MV-4-11 (cell line): ENCODE results near the gene SPRR2F.
"Not testable (repeated sequence)": the region's sequence is repeated elsewhere in the genome, so short reads cannot be mapped to it uniquely, and the experiment has no call there.

ENCODE experiments used
- DNase-seq: peaks from one replicate; lab custom pipeline; 2025; lab: John Stamatoyannopoulos, UW

The SPRR2F gene

GRCh38 chr1:153113416-153113815 is at the start of gene SPRR2F:
Gene SPRR2F, minus strand, starts transcription at chr1:153113516. Its CDS starts 783 bp downstream, at chr1:153112733.
- DNase-seq = no peak

GRCh38 chr1:153155541-153155940 is 42.2 kb upstream of the SPRR2F start:
- DNase-seq = no peak

- no peak for DNase-seq
Measured at GRCh38 chr1:153152481-153152880, 39.2 kb upstream of the SPRR2F start.

GRCh38 chr1:153150846-153151245 is 37.5 kb upstream of the SPRR2F start, which contains the start of gene SPRR2G:
Gene SPRR2G, minus strand, starts transcription at chr1:153150890. Its CDS starts 780 bp downstream, at chr1:153150110.
- no peak for DNase-seq

- no peak for DNase-seq
Measured at GRCh38 chr1:153141377-153141776, 28.1 kb upstream of the SPRR2F start.

GRCh38 chr1:153140484-153140883 is 27.2 kb upstream of the SPRR2F start:
- DNase-seq = no peak

- DNase-seq = no peak
Measured at GRCh38 chr1:153133743-153134142, 20.4 kb upstream of the SPRR2F start.

- DNase-seq = no peak
Measured at GRCh38 chr1:153133267-153133666, 20.0 kb upstream of the SPRR2F start.

GRCh38 chr1:153128688-153129087 is 15.4 kb upstream of the SPRR2F start:
- not testable (repeated sequence) for DNase-seq

- no peak for DNase-seq
Measured at GRCh38 chr1:153127296-153127695, 14.0 kb upstream of the SPRR2F start.

GRCh38 chr1:153125536-153125935 is 12.2 kb upstream of the SPRR2F start:
- DNase-seq = no peak

GRCh38 chr1:153123793-153124192 is 10.5 kb upstream of the SPRR2F start:
- DNase-seq = not testable (repeated sequence)

GRCh38 chr1:153122831-153123421 is 9.6 kb upstream of the SPRR2F start:
- no peak for DNase-seq

- no peak for DNase-seq
Measured at GRCh38 chr1:153120945-153121344, 7.6 kb upstream of the SPRR2F start.

- DNase-seq = no peak
Measured at GRCh38 chr1:153119491-153119971, 6.2 kb upstream of the SPRR2F start.

- DNase-seq = not testable (repeated sequence)
Measured at GRCh38 chr1:153115264-153115663, 1.9 kb upstream of the SPRR2F start.

- not testable (repeated sequence) for DNase-seq
Measured at GRCh38 chr1:153112454-153112853, 862 bp downstream of the SPRR2F start.

GRCh38 chr1:153100245-153100644 is 13.1 kb downstream of the SPRR2F start:
- no peak for DNase-seq

GRCh38 chr1:153099461-153100045 is 13.8 kb downstream of the SPRR2F start:
- DNase-seq = no peak

- DNase-seq = no peak
Measured at GRCh38 chr1:153095764-153096163, 17.6 kb downstream of the SPRR2F start.

GRCh38 chr1:153094426-153094825 is 18.9 kb downstream of the SPRR2F start, which contains the start of gene SPRR2E:
Gene SPRR2E, minus strand, starts transcription at chr1:153094526. Its CDS starts 775 bp downstream, at chr1:153093751.
- DNase-seq = no peak

- DNase-seq = no peak
Measured at GRCh38 chr1:153087652-153088051, 25.7 kb downstream of the SPRR2F start.

GRCh38 chr1:153081736-153082135 is 31.6 kb downstream of the SPRR2F start:
- no peak for DNase-seq
